Liver (tissue), 3 donors: ENCODE results near the gene PLA2G4B.

Source experiments
- EGR1 ChIP-seq, 2 donors: IDR thresholded peaks; 2 replicates each; pipeline ENCODE4 v1.6.1; 2016 to 2018; ENCODE audit warnings: antibody characterized with exemption in 2 of 2, low read depth in 2 of 2
- FOXA1 ChIP-seq: IDR thresholded peaks from 2 replicates; pipeline ENCODE4 v1.6.1; 2016; ENCODE audit warnings: antibody characterized with exemption
- GABPA ChIP-seq, 2 donors: IDR thresholded peaks in 1 of 2; conservative IDR thresholded peaks in 1 of 2; 2 replicates each; pipeline ENCODE4 v1.6.1; 2016; ENCODE audit warnings: antibody characterized with exemption in 2 of 2, mild to moderate bottlenecking in 1 of 2, moderate library complexity in 1 of 2
- JUND ChIP-seq, 2 donors: IDR thresholded peaks; 2 replicates each; pipeline ENCODE4 v1.6.1; 2016; ENCODE audit warnings: antibody characterized with exemption in 2 of 2
- RAD21 ChIP-seq, 2 donors: IDR thresholded peaks; 2 replicates each; pipeline ENCODE4 v1.6.1; 2016; ENCODE audit warnings: antibody characterized with exemption in 2 of 2, mild to moderate bottlenecking in 2 of 2
- TAF1 ChIP-seq: conservative IDR thresholded peaks from 2 replicates; pipeline ENCODE4 v1.6.1; 2016; ENCODE audit warnings: antibody characterized with exemption, mild to moderate bottlenecking
- TF ChIP-seq, protein P1 (sequence below): fragments of 150-350 bp; IDR thresholded peaks from 2 replicates; pipeline ENCODE4 v1.5.1; 2017; ENCODE audit warnings: improper control_type of control experiment, low read depth, low read length; ENCODE audit not compliant: missing input control
- TF ChIP-seq, protein P2 (sequence below): IDR thresholded peaks from 2 replicates; pipeline ENCODE4 v1.6.1; 2016; ENCODE audit warnings: antibody characterized with exemption
- TF ChIP-seq, protein P3 (sequence below): IDR thresholded peaks from 2 replicates; pipeline ENCODE4 v1.6.1; 2016; ENCODE audit warnings: antibody characterized with exemption
- TF ChIP-seq, protein P4 (sequence below): IDR thresholded peaks from 2 replicates; pipeline ENCODE4 v1.6.1; 2016; ENCODE audit warnings: antibody characterized with exemption, mild to moderate bottlenecking
- donor health status: healthy.
- donor health status: healthy.

DNA sequence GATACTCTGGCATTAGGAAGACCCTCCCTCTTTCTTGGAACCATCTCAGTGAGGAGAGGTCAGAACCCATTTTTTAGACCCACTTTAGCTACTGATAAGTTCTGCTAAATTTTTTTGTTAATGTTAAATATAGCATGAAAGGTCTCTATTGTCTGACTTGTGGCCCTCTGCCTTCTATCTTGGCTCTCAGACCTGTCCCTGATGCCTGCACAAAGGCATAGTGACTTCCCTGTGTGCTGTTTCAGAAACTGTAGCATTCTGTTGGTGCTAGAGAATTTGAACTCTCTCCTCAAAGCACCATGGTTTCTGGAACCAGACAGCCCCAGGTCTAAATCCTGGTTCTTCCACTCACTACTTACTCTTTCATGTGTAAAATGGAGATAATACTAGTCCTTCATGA, 49.0 kb upstream of the PLA2G4B start:
- TF ChIP-seq, protein P1, sequence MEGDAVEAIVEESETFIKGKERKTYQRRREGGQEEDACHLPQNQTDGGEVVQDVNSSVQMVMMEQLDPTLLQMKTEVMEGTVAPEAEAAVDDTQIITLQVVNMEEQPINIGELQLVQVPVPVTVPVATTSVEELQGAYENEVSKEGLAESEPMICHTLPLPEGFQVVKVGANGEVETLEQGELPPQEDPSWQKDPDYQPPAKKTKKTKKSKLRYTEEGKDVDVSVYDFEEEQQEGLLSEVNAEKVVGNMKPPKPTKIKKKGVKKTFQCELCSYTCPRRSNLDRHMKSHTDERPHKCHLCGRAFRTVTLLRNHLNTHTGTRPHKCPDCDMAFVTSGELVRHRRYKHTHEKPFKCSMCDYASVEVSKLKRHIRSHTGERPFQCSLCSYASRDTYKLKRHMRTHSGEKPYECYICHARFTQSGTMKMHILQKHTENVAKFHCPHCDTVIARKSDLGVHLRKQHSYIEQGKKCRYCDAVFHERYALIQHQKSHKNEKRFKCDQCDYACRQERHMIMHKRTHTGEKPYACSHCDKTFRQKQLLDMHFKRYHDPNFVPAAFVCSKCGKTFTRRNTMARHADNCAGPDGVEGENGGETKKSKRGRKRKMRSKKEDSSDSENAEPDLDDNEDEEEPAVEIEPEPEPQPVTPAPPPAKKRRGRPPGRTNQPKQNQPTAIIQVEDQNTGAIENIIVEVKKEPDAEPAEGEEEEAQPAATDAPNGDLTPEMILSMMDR: no peak
- no peak for TF ChIP-seq FOXA1
- TF ChIP-seq RAD21 (IDR thresholded peaks at IDR 0.05): no peak
- no peak for TF ChIP-seq TAF1
- no peak for TF ChIP-seq JUND (IDR thresholded peaks at IDR 0.05)
- TF ChIP-seq, protein P2, sequence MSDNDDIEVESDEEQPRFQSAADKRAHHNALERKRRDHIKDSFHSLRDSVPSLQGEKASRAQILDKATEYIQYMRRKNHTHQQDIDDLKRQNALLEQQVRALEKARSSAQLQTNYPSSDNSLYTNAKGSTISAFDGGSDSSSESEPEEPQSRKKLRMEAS: no peak
- no peak for TF ChIP-seq EGR1 (IDR thresholded peaks at IDR 0.05; ENCODE audit: low read depth in 2 of 2)
- TF ChIP-seq, protein P3, sequence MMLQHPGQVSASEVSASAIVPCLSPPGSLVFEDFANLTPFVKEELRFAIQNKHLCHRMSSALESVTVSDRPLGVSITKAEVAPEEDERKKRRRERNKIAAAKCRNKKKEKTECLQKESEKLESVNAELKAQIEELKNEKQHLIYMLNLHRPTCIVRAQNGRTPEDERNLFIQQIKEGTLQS: no peak
- TF ChIP-seq, protein P4, sequence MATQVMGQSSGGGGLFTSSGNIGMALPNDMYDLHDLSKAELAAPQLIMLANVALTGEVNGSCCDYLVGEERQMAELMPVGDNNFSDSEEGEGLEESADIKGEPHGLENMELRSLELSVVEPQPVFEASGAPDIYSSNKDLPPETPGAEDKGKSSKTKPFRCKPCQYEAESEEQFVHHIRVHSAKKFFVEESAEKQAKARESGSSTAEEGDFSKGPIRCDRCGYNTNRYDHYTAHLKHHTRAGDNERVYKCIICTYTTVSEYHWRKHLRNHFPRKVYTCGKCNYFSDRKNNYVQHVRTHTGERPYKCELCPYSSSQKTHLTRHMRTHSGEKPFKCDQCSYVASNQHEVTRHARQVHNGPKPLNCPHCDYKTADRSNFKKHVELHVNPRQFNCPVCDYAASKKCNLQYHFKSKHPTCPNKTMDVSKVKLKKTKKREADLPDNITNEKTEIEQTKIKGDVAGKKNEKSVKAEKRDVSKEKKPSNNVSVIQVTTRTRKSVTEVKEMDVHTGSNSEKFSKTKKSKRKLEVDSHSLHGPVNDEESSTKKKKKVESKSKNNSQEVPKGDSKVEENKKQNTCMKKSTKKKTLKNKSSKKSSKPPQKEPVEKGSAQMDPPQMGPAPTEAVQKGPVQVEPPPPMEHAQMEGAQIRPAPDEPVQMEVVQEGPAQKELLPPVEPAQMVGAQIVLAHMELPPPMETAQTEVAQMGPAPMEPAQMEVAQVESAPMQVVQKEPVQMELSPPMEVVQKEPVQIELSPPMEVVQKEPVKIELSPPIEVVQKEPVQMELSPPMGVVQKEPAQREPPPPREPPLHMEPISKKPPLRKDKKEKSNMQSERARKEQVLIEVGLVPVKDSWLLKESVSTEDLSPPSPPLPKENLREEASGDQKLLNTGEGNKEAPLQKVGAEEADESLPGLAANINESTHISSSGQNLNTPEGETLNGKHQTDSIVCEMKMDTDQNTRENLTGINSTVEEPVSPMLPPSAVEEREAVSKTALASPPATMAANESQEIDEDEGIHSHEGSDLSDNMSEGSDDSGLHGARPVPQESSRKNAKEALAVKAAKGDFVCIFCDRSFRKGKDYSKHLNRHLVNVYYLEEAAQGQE: no peak
- TF ChIP-seq GABPA (IDR thresholded peaks at IDR 0.05 in 1 of 2, conservative IDR thresholded peaks at IDR 0.05 in 1 of 2): no peak
